Fibroblast of villous mesenchyme (primary cell): Measurements from ENCODE around the gene IRF9. TPM values are rescaled to one million over a fixed set of nuclear protein-coding genes. Genes with fewer than 3 reads are reported as not detected.

Source experiments
- DNase-seq: peaks from one replicate; pipeline ENCODE4 v3.0.0-alpha.2; 2010; ENCODE audit warnings: low read depth
- H3K4me3 ChIP-seq: 2 replicates; pipeline ENCODE4 v1.5.1; 2011; ENCODE audit warnings: low read depth, mild to moderate bottlenecking, low read length
- total RNA-seq: library from RNA; depleted of rRNA; stranded (reverse); fragments of >200 nt; gene quantifications from 2 replicates; pipeline ENCODE4 v1.2.3, GENCODE V29; 2012
- TF ChIP-seq, protein P1 (sequence below): IDR thresholded peaks from 2 replicates; pipeline ENCODE4 v1.5.1; 2012; ENCODE audit warnings: low read depth, mild to moderate bottlenecking, low read length; ENCODE audit not compliant: insufficient read depth

The IRF9 gene
- total RNA-seq, 1 donor = 96.7 TPM

GRCh38 chr14:24187539-24187915 is 26.5 kb downstream of the IRF9 start:
- DNase-seq = no peak
- peak overlapping the region; percentile 76 for H3K4me3 ChIP-seq
- TF ChIP-seq, protein P1, sequence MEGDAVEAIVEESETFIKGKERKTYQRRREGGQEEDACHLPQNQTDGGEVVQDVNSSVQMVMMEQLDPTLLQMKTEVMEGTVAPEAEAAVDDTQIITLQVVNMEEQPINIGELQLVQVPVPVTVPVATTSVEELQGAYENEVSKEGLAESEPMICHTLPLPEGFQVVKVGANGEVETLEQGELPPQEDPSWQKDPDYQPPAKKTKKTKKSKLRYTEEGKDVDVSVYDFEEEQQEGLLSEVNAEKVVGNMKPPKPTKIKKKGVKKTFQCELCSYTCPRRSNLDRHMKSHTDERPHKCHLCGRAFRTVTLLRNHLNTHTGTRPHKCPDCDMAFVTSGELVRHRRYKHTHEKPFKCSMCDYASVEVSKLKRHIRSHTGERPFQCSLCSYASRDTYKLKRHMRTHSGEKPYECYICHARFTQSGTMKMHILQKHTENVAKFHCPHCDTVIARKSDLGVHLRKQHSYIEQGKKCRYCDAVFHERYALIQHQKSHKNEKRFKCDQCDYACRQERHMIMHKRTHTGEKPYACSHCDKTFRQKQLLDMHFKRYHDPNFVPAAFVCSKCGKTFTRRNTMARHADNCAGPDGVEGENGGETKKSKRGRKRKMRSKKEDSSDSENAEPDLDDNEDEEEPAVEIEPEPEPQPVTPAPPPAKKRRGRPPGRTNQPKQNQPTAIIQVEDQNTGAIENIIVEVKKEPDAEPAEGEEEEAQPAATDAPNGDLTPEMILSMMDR = no peak

- TF ChIP-seq, protein P1 = no peak
Observed at GRCh38 chr14:24188251-24189058, 27.4 kb downstream of the IRF9 start, which contains the start of gene IPO4. TSS of gene IPO4 (minus strand) at chr14:24188816. CDS start at chr14:24188787, 29 bp downstream.

GRCh38 chr14:24189059-24189375 is 28.0 kb downstream of the IRF9 start:
- no peak for DNase-seq
- TF ChIP-seq, protein P1 = no peak
- H3K4me3 ChIP-seq = peak overlapping the region; percentile 76

More at GRCh38 chr14:24188251-24189058, 27.4 kb downstream of the IRF9 start, which contains the start of gene IPO4:
- DNase-seq = peak; percentile 99
- H3K4me3 ChIP-seq = peak within 1 kb of the TSS; percentile 76

DNA sequence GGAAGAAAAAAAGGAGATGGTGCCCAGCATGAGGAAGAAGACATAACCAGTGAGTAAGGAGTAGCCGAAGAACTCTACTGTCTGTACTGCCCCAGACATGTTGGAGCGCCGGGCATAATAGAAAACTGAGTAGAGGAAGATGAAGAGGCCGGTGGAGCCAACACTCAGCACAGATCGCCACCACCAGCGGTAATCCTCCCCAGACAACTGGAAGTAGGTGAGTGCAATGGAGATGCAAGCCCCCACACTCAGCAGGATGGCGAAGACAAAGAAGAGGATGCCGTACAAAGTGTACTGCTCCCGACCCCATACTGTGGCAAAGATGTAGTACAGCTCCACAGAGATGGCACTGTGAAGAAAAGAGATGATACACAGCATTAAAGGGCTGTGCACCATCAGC is 28.4 kb downstream of the IRF9 start:
- H3K4me3 ChIP-seq = no peak overlapping the region
- TF ChIP-seq, protein P1 = no peak
- no peak for DNase-seq

- TF ChIP-seq, protein P1 = no peak
- no peak overlapping the region for H3K4me3 ChIP-seq
- no peak for DNase-seq
Observed at GRCh38 chr14:24190416-24190815, 29.4 kb downstream of the IRF9 start.

DNA sequence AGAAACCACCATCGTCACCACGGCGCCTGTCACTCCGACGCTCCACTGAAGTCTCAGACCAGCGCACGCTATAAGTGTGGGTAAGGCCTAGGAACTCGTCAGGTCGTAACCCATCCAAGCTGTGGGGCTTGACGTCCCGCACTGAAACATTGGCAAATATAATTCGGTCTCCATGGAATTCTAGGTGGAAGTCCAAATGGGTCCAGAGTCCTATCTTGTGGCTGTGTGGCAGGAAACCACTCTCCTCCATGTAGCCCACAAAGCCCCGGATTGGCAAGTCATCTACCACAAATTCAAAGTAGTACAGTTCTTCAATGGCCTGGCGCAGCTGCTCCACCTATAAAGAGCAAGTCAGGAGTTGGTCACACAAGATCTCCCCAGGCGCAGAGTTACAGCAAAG is 31.9 kb downstream of the IRF9 start:
- TF ChIP-seq, protein P1 = no peak
- no peak for DNase-seq
- no peak overlapping the region for H3K4me3 ChIP-seq
